Measurements from ENCODE around the gene DNAI7. TPM values are rescaled to one million over a fixed set of nuclear protein-coding genes. Genes with fewer than 3 reads are reported as not detected.
A peak's percentile ranks its signal among the peaks of the same experiment; 100 is the strongest.

The DNAI7 gene
- total RNA-seq, 1 experiment from 2014 or later = 2.9 TPM

GRCh38 chr12:25162866-25163265 lies 32.1 kb downstream of the DNAI7 start:
- no peak overlapping the region for H3K27ac ChIP-seq

GRCh38 chr12:25156061-25156460 lies 38.9 kb downstream of the DNAI7 start:
- no peak overlapping the region for H3K4me3 ChIP-seq
- H3K27ac ChIP-seq = no peak overlapping the region
- H3K9me3 ChIP-seq (ENCODE audit: insufficient read depth, low read depth) = no peaks in the 10 kb centered on the region
- POLR2A ChIA-PET (ENCODE audit: unreplicated experiment) = no interaction called here
- H4K20me1 ChIP-seq (ENCODE audit: insufficient read depth) = no peaks in the 10 kb centered on the region
- no peaks in the 10 kb centered on the region for H3K9me2 ChIP-seq (ENCODE audit: insufficient read depth)
- H3K36me3 ChIP-seq (ENCODE audit: low read depth) = no peaks in the 10 kb centered on the region
- DNase-seq = no peak
- H3K4me1 ChIP-seq (replicated peaks; ENCODE audit: insufficient read depth) = no peaks in the 10 kb centered on the region
- CTCF ChIA-PET = interaction anchor here (0.6 kb wide), 1 partner anchor 69 kb away, joined by 3 read pairs; no protein-coding TSS in a partner anchor
- no peak for TF ChIP-seq EZH2 (IDR thresholded peaks at IDR 0.05; ENCODE audit: low read depth)
- no peak for TF ChIP-seq CTCF (conservative IDR thresholded peaks at IDR 0.05)
- H3K4me2 ChIP-seq = no peak overlapping the region
- no peaks in the 10 kb centered on the region for H3F3A ChIP-seq (ENCODE audit: insufficient read depth, low read depth)
- BruUV-seq (replicated peaks) = no TSS peak
- H3K27me3 ChIP-seq (ENCODE audit: insufficient read depth, low read depth) = no peaks in the 10 kb centered on the region
- H3K79me2 ChIP-seq (ENCODE audit: low read depth) = no peaks in the 10 kb centered on the region
- intact Hi-C loops (cut with micrococcal nuclease; ENCODE audit: unreplicated experiment) = no loop called here
- H2AFZ ChIP-seq = no peak overlapping the region

More at GRCh38 chr12:25162866-25163265, 32.1 kb downstream of the DNAI7 start:
- Histone ChIP-seq H3K4me1 (replicated peaks; ENCODE audit: insufficient read depth) (no peaks in the 10 kb centered on the region), H3K9me2 (ENCODE audit: insufficient read depth) (no peaks in the 10 kb centered on the region), H3K4me3 (no peak overlapping the region), H3K4me2 (no peak overlapping the region), H3K27me3 (ENCODE audit: insufficient read depth, low read depth) (no peaks in the 10 kb centered on the region), H3K79me2 (ENCODE audit: low read depth) (no peaks in the 10 kb centered on the region), H3K9me3 (ENCODE audit: insufficient read depth, low read depth) (no peaks in the 10 kb centered on the region), H3F3A (ENCODE audit: insufficient read depth, low read depth) (no peaks in the 10 kb centered on the region), H4K20me1 (ENCODE audit: insufficient read depth) (no peaks in the 10 kb centered on the region), H2AFZ (no peak overlapping the region), H3K36me3 (ENCODE audit: low read depth) (no peaks in the 10 kb centered on the region)
- DNase-seq = no peak
- ChIA-PET CTCF (no interaction called here), POLR2A (ENCODE audit: unreplicated experiment) (no interaction called here)
- no peak for TF ChIP-seq EZH2 (IDR thresholded peaks at IDR 0.05; ENCODE audit: low read depth)
- TF ChIP-seq CTCF (conservative IDR thresholded peaks at IDR 0.05) = no peak
- no TSS peak for BruUV-seq (replicated peaks)
- intact Hi-C loops (cut with micrococcal nuclease; ENCODE audit: unreplicated experiment) = no loop called here

GRCh38 chr12:25155022-25155576 lies 39.9 kb downstream of the DNAI7 start:
- no peaks in the 10 kb centered on the region for H3K27me3 ChIP-seq (ENCODE audit: insufficient read depth, low read depth)
- no peaks in the 10 kb centered on the region for H3K9me3 ChIP-seq (ENCODE audit: insufficient read depth, low read depth)
- H3K4me2 ChIP-seq = peak overlapping the region; percentile 32
- H3K27ac ChIP-seq = no peak overlapping the region
- BruUV-seq (replicated peaks) = no TSS peak
- no peaks in the 10 kb centered on the region for H4K20me1 ChIP-seq (ENCODE audit: insufficient read depth)
- POLR2A ChIA-PET (ENCODE audit: unreplicated experiment) = interaction anchor here (0.6 kb wide), 1 partner anchor 990 kb away, joined by 4 read pairs; no protein-coding TSS in a partner anchor
- H3K9me2 ChIP-seq (ENCODE audit: insufficient read depth) = no peaks in the 10 kb centered on the region
- H3K4me1 ChIP-seq (replicated peaks; ENCODE audit: insufficient read depth) = no peaks in the 10 kb centered on the region
- H3K4me3 ChIP-seq = no peak overlapping the region
- H2AFZ ChIP-seq = no peak overlapping the region; the same call in 1 of the 2 replicates
- intact Hi-C loops (cut with micrococcal nuclease; ENCODE audit: unreplicated experiment) = loop anchor here (1.0 kb wide), 1 partner anchor 232 kb away; no protein-coding TSS in a partner anchor
- TF ChIP-seq EZH2 (IDR thresholded peaks at IDR 0.05; ENCODE audit: low read depth) (no peak), CTCF (conservative IDR thresholded peaks at IDR 0.05) (peak; percentile 82)
- H3K79me2 ChIP-seq (ENCODE audit: low read depth) = no peaks in the 10 kb centered on the region
- CTCF ChIA-PET = interaction anchor here (0.6 to 1.1 kb wide), 3 partner anchors 95 to 191 kb away, joined by 3 to 6 read pairs (median 5); partner anchors contain the start of gene KRAS
- H3F3A ChIP-seq (ENCODE audit: insufficient read depth, low read depth) = no peaks in the 10 kb centered on the region
- DNase-seq = no peak
- H3K36me3 ChIP-seq (ENCODE audit: low read depth) = no peaks in the 10 kb centered on the region
